ENCODE measurements around the gene PAM. TPM values are rescaled to one million over a fixed set of nuclear protein-coding genes. Genes with fewer than 3 reads are reported as not detected.

PAM gene
- total and polyA plus RNA-seq, 2 of the 13 experiments (the other 11 are each of a cell fraction or from before 2014, with no cell fraction given) = 20.2 to 79.1 TPM

- 0 out of 2 replicates have a peak, but pooled peaks have one; percentile 31 for TF ChIP-seq SP5 (CRISPR knock-in tag; IDR thresholded peaks at IDR 0.05; ENCODE audit: borderline replicate concordance, low read depth)
- no peak for TF ChIP-seq ZNF207 (IDR thresholded peaks at IDR 0.05; ENCODE audit: borderline replicate concordance)
- TF ChIP-seq ZNF496 (CRISPR knock-in tag; IDR thresholded peaks at IDR 0.05; ENCODE audit: insufficient replicate concordance) = no peak
- TF ChIP-seq SIN3A (IDR thresholded peaks at IDR 0.05; ENCODE audit: borderline replicate concordance, low read depth, low read length) = no peak
- no peak; the same call in 1 of the 2 replicates for TF ChIP-seq ZNF691 (CRISPR knock-in tag; IDR thresholded peaks at IDR 0.05; ENCODE audit: borderline replicate concordance, low read depth)
- TF ChIP-seq LRRFIP1 (CRISPR knock-in tag; conservative IDR thresholded peaks at IDR 0.05) = no peak
- peak; percentile 65 for TF ChIP-seq TFDP2 (CRISPR knock-in tag; IDR thresholded peaks at IDR 0.05)
- TF ChIP-seq HCFC1 (IDR thresholded peaks at IDR 0.05; ENCODE audit: low read depth, low read length) = no peak
- TF ChIP-seq ZNF562 (CRISPR knock-in tag; IDR thresholded peaks at IDR 0.05; ENCODE audit: borderline replicate concordance) = no peak
- TF ChIP-seq HIVEP1 (CRISPR knock-in tag; IDR thresholded peaks at IDR 0.05) = no peak
- TF ChIP-seq ZNF577 (CRISPR knock-in tag; IDR thresholded peaks at IDR 0.05; ENCODE audit: borderline replicate concordance, low read depth) = no peak
- no peak for TF ChIP-seq RELA (CRISPR knock-in tag; IDR thresholded peaks at IDR 0.05)
- TF ChIP-seq TGIF2 (CRISPR knock-in tag; IDR thresholded peaks at IDR 0.05) = no peak
- TF ChIP-seq PHF5A (CRISPR knock-in tag; IDR thresholded peaks at IDR 0.05; ENCODE audit: low read depth, unreplicated experiment) = no peak
- no peak for TF ChIP-seq DNMT1 (CRISPR knock-in tag; IDR thresholded peaks at IDR 0.05)
- no peak for TF ChIP-seq NRL (CRISPR knock-in tag; IDR thresholded peaks at IDR 0.05; ENCODE audit: borderline replicate concordance)
- TF ChIP-seq MED8 (CRISPR knock-in tag; IDR thresholded peaks at IDR 0.05; ENCODE audit: insufficient replicate concordance) = no peak
- TF ChIP-seq ZNF589 (CRISPR knock-in tag; conservative IDR thresholded peaks at IDR 0.05) = no peak
- TF ChIP-seq PAWR (CRISPR knock-in tag; IDR thresholded peaks at IDR 0.05; ENCODE audit: borderline replicate concordance) = no peak
- TF ChIP-seq CEBPB (IDR thresholded peaks at IDR 0.05; ENCODE audit: borderline replicate concordance, low read depth, low read length) = no peak
- TF ChIP-seq ZNF678 (CRISPR knock-in tag; IDR thresholded peaks at IDR 0.05) = no peak
- no peak for TF ChIP-seq ZNF720 (CRISPR knock-in tag; IDR thresholded peaks at IDR 0.05)
- no peak for TF ChIP-seq KAT2B (IDR thresholded peaks at IDR 0.05; ENCODE audit: borderline replicate concordance, low read depth, low read length)
- no peak for TF ChIP-seq GATA4 (IDR thresholded peaks at IDR 0.05; ENCODE audit: borderline replicate concordance, low read depth)
- TF ChIP-seq ZNF276 (CRISPR knock-in tag; IDR thresholded peaks at IDR 0.05; ENCODE audit: low read depth) = no peak
These were observed at the start of gene PAM (continued) for GRCh38 chr5:102754767-102755431.
